ENCODE data around the gene IPMK.

Gene IPMK

DNA sequence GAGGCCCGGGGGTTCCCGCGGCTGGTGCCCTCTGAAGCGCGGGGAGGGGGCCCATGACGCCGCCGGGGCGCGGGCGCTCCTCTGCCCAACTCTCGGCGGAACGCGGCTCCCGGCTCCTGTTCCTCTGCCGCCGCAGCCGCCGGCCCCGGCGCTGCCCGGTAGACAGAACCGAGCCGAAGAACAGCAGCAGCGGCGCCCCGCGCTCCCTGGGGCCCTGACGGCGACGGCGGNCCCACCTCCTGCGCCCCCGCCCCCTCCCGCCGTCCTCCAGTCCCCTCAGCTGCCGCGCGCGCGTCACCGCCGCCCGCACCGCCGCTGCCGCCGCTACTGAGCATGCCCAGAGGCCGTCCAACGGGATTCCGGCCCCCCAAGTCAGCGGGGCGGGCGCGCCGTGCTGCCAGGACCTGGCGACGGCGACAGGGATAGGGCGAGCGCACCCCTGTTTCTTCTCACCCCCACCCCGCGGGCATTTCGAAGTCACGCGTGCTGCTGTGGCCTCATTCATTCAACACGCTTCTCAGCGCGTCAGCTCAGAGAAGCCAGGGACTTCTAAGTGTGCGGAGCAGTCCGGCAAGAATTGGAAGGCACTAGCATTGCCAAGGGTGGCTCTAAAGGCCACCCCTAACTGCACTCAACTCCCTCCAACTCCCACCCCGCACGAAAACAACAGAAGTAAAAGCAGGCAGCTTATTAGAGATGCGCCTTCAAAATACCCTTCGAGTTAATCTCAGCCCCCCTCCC is at the start of gene IPMK:
IPMK (minus strand) TSS at position 182 of the 741 bp plus-strand sequence. CDS start 283 bp downstream, outside the sequence.
- TF ChIP-seq, protein P1, sequence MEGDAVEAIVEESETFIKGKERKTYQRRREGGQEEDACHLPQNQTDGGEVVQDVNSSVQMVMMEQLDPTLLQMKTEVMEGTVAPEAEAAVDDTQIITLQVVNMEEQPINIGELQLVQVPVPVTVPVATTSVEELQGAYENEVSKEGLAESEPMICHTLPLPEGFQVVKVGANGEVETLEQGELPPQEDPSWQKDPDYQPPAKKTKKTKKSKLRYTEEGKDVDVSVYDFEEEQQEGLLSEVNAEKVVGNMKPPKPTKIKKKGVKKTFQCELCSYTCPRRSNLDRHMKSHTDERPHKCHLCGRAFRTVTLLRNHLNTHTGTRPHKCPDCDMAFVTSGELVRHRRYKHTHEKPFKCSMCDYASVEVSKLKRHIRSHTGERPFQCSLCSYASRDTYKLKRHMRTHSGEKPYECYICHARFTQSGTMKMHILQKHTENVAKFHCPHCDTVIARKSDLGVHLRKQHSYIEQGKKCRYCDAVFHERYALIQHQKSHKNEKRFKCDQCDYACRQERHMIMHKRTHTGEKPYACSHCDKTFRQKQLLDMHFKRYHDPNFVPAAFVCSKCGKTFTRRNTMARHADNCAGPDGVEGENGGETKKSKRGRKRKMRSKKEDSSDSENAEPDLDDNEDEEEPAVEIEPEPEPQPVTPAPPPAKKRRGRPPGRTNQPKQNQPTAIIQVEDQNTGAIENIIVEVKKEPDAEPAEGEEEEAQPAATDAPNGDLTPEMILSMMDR (IDR thresholded peaks at IDR 0.05; ENCODE audit: insufficient read depth, missing control alignments): no peak
- no peak for FAIRE-seq
- no peak for DNase-seq (ENCODE audit: insufficient read length, low spot score)

DNA sequence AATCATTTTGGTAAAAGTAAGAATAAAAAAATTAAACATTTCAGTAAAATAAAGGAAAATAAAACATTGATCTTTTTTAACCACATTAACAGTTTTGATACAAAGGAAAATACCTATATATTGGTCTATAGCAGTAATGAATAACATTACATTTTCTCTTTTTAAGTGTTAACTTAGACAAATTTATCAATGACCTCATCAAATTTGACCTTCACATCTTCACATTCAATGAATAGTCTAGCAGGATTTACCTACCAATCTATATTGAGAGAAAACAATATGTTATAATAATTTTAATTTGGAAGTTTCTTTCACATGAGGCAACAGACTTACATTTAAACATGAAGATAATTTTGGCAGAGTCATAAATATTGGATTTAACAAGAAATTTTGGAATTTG is 49.2 kb upstream of the IPMK start:
- FAIRE-seq: no peak

DNA sequence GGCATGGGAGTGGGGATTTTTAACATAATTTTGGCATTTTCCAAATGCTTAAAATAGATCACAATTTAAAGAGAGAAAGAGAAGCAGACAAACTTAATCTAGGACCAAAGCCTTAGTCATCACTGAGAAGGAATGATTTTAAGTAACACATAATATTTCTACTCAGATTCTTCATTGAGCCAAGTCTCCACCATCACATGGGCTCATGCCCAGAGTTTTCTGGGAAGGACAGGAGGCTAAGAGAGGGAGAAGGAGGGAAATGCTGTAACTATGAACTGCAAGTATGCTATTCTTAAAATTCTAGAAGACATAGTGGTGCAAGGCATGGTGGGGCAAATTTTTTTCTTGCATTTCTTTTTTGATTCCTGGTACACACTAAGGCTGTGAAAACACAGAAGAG is 43.3 kb upstream of the IPMK start:
- DNase-seq (ENCODE audit: insufficient read length, low spot score): no peak
- TF ChIP-seq, protein P1 (IDR thresholded peaks at IDR 0.05; ENCODE audit: insufficient read depth, missing control alignments): no peak

More for the DNA sequence above, 49.2 kb upstream of the IPMK start:
- no peak for DNase-seq (ENCODE audit: insufficient read length, low spot score)
- TF ChIP-seq, protein P1 (IDR thresholded peaks at IDR 0.05; ENCODE audit: insufficient read depth, missing control alignments): no peak

DNA sequence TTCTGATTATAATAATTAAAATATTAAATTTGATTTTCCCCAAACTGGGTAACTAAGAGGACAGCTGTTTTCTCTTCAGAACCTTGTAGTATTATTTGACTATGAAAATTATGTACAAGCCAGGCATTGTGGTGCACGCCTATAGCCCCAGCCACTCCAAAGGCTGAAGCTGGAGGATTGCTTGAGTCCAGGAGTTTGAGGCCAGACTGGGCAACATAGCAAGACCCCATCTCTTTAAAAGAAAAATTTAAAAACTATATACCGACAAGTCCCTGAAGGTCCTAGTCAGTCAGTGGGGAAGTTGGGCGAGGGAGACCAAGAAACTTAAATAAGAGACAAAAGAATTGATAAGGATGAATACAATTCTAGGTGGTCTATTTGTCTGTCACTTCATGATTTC is 40.0 kb upstream of the IPMK start:
- no peak for FAIRE-seq
- no peak for DNase-seq (ENCODE audit: insufficient read length, low spot score)
- TF ChIP-seq, protein P1 (IDR thresholded peaks at IDR 0.05; ENCODE audit: insufficient read depth, missing control alignments): no peak

More for the DNA sequence above, 43.3 kb upstream of the IPMK start:
- no peak for FAIRE-seq

DNA sequence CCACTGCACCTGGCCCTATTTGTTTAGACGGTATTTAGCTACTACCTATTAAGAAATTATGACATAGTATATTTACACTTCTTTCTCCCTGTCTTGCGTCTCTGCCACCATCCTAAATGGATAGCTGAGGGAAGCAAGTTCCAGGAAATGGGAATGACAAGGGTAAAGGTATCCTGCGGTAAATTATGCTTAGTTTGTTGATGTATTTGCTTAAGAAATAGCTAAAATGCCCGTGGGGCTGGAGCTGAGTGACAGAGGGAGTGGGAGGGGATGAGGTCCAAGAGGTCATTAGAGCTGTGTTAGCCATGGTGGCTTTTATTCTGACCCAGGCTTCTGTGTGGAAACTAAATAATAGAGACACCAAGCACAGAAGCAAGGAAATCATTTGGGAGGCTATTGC is 38.1 kb upstream of the IPMK start:
- FAIRE-seq (no peak), DNase-seq (ENCODE audit: insufficient read length, low spot score) (no peak)
- TF ChIP-seq, protein P1 (IDR thresholded peaks at IDR 0.05; ENCODE audit: insufficient read depth, missing control alignments): no peak

DNA sequence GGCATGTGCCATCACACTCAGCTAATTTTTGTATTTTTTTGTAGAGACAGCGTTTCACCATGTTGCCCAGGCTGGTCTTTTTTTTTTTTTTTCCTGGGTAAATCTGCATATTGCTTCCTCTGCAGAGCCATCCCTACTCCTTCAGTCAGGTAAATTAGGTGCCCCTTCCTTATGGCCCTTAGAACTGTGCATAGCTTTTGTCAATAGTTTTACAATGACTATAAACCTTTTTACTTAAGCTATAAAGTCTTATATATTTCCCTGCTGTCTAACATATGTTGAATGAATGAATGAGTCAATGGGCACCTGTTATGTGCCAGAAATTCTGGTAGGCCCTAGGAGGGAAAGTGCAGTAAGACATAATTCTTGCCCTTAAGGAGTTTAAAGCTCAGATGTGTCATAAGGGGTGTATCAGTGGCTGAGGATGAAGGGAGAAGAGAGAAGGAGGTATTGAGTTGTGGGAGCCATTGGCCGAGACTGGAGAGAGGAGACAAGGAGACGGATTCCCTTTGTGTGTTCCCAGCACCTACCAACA is 36.5 kb upstream of the IPMK start:
- no peak for FAIRE-seq
- TF ChIP-seq, protein P1 (IDR thresholded peaks at IDR 0.05; ENCODE audit: insufficient read depth, missing control alignments): no peak
- no peak for DNase-seq (ENCODE audit: insufficient read length, low spot score)

DNA sequence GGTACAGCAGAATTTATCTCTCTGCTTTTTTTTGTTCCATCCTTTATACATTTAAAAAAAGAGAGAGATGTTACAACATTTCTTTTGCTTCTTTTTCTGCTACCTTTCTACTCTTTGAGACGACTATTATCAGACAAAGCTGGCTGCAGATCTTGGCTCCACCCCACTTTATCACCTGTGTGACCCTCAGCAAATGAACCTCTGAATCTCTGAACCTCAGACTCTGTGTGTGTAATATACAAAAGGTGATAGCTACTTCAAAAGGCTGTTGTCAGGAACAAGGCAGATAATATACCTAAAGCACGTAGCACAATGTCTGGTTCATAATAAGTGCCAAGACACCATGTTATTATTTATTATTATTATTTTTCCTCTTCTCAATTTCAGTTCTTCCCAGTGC is 34.6 kb upstream of the IPMK start:
- TF ChIP-seq, protein P1 (IDR thresholded peaks at IDR 0.05; ENCODE audit: insufficient read depth, missing control alignments): no peak
- FAIRE-seq: no peak

More for the DNA sequence above, 34.6 kb upstream of the IPMK start:
- DNase-seq (ENCODE audit: insufficient read length, low spot score): no peak
